Activated CD8-positive, alpha-beta memory T cell treated with anti-CD3 and anti-CD28 coated beads, Interleukin-2, amount 50 U/mL, for 1 hour (primary cell): ENCODE data around the gene TIMM23.
"Not testable (repeated sequence)": the region's sequence is repeated elsewhere in the genome, so short reads cannot be mapped to it uniquely, and the experiment has no call there.

ENCODE experiments used
- DNase-seq: peaks from one replicate; pipeline ENCODE4 v3.0.0-alpha.2; 2020; ENCODE audit errors: extremely low read depth

The TIMM23 gene

DNA sequence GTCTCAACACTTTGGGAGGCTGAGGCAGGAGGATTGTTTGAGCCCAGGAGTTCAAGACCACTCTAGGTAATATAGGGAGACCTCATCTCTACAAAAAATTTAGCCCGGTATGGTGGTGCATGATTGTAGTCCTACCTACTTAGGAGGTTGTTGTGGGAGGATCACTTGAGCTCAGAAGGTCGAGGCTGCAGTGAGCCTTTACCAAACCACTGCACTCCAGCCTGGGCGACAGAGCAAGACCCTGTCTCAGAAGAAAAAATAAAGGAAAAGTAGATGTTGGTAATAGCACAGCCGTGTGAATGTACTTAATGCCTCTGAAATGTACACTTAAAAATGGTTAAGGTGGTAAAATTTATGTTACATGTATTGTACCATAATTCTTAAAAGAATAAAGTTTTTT lies 25.3 kb downstream of the TIMM23 start:
- DNase-seq = no peak

GRCh38 chr10:45997994-45998763 lies 25.9 kb downstream of the TIMM23 start:
- DNase-seq = no peak

GRCh38 chr10:45999955-46000354 lies 27.7 kb downstream of the TIMM23 start:
- DNase-seq = not testable (repeated sequence)

- DNase-seq = no peak
Observed at GRCh38 chr10:46000538-46000937, 28.2 kb downstream of the TIMM23 start.

GRCh38 chr10:46001187-46001756 lies 29.0 kb downstream of the TIMM23 start:
- no peak for DNase-seq

GRCh38 chr10:46002189-46002687 lies 29.9 kb downstream of the TIMM23 start:
- not testable (repeated sequence) for DNase-seq

DNA sequence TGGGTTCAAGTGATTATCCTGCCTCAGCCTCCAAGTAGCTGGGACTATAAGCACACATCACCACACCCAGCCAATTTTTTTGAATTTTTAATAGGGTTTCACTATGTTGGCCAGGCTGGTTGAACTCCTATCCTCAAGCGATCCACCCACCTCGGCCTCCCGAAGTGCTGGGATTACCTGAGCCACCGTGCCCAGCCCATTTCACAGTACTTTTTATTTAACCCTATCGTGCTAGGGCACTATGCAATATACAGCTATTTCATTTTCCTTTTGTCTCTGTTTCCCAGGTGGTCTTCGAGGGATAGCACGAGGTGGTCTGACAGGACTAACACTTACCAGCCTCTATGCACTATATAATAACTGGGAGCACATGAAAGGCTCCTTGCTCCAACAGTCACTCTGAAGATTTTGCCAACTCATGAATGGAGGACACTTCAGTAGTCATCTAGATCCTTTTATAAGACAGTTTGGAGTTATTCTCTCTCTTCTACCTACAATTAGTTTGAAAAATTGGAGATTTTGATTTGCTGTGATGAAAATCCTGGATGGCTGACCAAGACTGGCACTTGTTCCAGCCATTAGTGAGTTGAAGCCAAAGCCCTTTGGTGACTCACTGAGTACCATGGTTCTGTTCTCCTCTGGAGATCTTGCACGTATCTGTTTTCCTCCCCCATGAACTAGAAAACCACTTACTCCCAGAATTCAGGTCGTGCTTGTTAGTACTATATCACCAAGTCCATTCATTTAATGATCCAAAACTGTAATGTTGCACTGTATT lies 30.8 kb downstream of the TIMM23 start:
- no peak for DNase-seq

GRCh38 chr10:46004963-46005362 lies 32.7 kb downstream of the TIMM23 start:
- no peak for DNase-seq

DNA sequence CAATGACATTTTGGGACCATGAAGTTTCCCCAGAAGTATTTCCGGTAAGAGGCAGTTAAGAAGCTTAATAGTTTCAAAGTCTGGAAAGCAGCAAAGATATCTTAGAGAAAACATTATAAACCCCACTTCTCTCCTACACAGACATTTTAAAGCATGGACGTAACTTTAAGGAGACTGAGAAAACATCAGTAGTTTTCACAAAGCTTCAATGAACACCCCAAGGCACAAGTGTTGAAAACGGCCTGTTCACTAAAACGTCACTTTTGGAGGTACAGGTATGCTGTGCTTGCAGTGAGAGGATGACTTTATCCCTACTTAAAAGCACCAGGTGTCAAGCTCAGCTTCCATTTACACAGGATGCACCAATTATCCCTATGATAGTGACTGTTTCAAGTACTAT lies 33.1 kb downstream of the TIMM23 start:
- no peak for DNase-seq

GRCh38 chr10:46006219-46006618 lies 33.9 kb downstream of the TIMM23 start:
- no peak for DNase-seq

DNA sequence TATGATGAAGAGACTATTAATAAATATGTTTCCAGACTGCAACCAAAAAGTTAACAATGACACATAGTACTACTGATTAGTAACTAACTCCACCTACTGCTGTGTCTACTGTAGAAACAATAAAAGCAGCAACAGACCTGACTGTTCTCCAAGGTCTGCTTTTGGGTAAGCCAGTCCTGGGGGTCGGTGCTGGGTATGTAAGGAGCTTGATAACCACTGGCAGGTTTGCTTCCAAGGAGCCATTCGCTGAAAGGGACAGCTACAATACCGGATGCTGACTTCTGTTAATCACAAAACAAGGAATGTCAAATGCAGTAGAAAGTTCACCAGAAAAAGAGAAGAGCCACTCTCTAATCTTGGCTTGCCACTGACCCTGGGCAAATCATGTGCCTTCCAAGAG lies 40.5 kb downstream of the TIMM23 start:
- DNase-seq = no peak

DNA sequence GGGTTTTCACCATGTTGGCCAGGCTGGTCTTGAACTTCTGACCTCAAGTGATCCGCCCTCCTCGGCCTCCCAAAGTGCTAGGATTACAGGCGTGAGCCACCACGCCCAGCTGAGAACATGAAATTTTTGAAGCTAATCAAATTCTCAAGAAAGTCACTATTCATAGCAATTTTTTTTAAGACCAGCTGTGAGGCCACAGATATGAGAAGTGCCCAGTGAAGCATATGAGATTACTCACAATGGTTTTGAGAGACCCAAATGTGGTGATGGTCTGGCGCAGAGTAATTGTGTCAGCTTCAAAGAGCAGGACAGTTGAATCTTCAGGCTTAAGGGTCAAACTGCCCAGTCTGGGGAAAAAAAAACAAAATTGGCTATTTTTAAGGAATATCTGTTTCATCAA lies 41.9 kb downstream of the TIMM23 start:
- DNase-seq = no peak

DNA sequence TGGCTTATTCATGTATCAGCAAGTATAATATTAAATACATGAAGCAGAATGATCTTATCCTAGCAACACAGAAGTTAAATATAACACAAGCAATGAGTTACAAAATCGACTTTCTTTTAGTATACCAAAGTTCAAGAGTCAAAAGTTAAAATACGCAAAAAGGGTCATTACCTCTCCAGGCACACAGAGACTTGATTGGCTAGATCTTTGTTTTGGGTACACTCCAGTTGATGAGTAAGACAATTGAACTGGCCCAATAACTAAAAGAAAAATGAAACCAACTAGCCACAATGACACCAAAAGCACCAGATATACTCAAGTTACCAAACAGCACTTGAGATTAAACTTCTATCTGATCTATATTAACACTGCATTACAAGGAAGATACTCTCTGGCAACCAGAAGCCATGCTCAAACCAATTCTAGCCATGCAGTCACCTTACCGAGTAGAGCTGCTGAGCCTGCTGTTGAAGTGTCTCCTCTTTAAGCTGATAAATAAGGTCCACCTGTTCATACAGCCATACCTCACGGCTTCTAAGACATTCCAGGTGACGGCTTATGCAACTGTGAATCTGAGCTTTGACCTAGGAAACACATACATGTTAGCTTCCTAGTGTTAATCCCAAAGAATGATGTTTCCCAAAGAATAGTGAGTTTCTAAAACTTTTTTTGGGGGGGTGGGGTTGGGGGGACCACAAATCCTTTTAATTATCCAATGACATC lies 42.6 kb downstream of the TIMM23 start:
- no peak for DNase-seq

DNA sequence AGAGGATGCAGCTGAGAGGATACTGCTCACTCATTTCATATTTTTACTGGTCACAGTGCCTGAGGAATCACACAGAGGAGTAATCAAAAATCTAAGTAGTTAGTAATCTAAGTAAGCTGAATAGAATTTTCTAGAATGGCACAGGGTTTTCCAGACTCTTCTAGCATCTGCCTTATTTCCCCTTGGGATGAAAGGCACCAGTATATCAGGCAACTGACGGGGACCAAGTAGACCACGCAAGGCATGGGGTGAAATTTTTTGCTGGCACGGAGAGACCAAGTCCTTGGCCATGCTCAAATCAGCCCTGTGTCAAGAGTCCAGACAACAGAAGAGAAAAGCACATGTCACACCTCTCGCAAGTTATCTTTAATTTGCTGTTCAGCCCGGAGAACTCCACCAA lies 43.9 kb downstream of the TIMM23 start:
- DNase-seq = no peak

GRCh38 chr10:46016811-46017210 lies 44.5 kb downstream of the TIMM23 start:
- no peak for DNase-seq

DNA sequence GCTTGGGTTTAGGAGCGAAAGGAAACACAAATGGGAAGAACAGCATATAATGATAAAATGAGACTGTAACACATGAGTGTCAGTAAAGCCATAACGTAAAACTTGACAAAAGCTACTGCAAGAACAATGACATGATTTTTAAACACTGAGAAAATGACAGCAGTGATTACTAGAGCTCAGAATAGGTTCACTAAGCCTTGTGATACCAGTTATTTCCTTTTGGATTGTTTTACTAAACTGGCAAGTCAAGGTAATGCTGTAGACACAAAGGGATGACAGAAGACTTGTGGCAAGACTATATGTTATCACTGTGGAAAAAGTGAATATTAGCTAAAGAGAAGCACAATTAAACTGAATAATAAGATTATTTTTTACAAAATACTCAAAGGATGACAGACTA lies 45.4 kb downstream of the TIMM23 start:
- no peak for DNase-seq

DNA sequence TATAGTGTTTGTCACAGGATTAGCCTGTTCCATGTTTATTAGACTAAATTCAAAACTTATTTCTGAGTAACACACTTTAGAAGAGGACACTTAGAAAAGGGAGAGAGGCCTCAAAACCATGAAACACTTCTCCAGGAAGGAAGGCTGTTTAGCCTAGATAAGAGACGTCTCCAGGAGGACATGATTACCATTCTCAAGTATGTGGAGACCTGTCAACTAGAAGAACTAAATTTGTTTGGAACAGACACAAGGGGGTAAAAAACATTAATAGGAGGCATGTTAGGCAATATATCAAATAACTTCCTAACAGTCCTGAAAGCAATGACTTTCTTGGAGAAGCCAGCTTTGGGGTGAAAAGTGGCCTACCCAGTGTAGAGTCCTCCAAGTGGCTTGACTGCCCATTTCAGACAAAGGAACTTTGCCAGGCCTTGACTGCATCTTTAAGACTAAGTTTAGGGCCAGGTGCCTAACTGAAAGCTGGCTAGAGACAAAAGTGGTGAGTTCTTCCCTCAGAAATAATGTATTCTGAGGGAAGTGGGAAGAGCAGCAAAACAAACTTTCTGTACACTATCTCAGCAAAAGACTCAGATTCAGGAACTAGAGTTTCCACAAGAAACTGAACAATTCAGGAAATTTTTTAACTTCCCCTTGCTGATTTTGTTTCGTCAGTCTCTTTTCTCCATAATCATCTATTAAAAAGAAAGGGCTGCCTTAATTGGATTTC lies 46.3 kb downstream of the TIMM23 start:
- DNase-seq = no peak

GRCh38 chr10:46019177-46019528 lies 46.9 kb downstream of the TIMM23 start:
- no peak for DNase-seq

- no peak for DNase-seq
Observed at GRCh38 chr10:46019569-46020343, 47.5 kb downstream of the TIMM23 start.

- no peak for DNase-seq
Observed at GRCh38 chr10:46020344-46020657, 48.0 kb downstream of the TIMM23 start.
